GM23248 (cell line): ENCODE data around the gene PLEKHG4B.

Experiments used
- EZH2 ChIP-seq: fragments of 200-600 bp; sonication (generic); IDR thresholded peaks from 2 replicates; pipeline ENCODE4 v1.6.1; 2018; ENCODE audit warnings: antibody characterized with exemption, mild to moderate bottlenecking; ENCODE audit not compliant: insufficient read depth, poor library complexity, severe bottlenecking
- EZH2phosphoT487 ChIP-seq: fragments of 200-600 bp; sonication (generic); IDR thresholded peaks from 2 replicates; pipeline ENCODE4 v1.6.1; 2018; ENCODE audit warnings: antibody characterized with exemption, moderate library complexity, mild to moderate bottlenecking, low read depth; ENCODE audit not compliant: insufficient read depth

DNA sequence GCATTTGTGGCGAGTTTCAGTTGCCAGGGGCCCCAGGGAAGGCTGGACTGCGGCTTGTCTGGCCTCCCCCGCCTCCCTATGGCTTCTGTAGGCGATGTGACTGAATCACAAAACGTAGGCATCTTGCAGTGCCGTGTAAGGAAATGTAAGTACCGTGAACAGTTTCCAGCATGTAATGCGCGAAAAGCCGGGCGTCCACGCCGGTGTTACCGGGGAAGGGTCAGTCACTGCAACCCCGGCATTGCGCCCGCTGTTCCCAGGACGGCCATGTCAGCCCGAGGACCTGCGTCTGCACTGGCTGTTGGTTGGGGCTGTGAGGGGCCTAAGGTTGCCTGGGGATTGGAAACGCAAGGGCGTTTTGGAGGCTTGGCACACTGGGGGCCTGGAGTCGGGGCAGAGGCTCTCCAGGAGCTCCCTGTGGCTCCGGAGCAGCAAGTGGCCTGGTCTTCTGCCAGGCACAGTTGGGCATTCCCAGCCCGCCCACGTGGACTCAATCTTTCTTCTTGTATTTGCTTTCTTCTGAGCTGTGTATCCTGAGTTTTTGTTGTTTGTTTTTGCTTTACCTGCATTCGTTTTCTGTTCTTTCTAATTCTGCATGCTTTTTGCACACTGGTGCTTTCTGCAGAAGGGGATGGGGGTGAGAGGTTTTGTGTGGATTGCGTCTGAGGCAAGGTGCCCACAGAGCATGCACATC, 36.9 kb upstream of the PLEKHG4B start:
- TF ChIP-seq EZH2phosphoT487 (no peak), EZH2 (no peak)
